Fibroblast of lung (primary cell): Measurements from ENCODE around the gene CRTAC1.

Source experiments
- EZH2 ChIP-seq: IDR thresholded peaks from 2 replicates; pipeline ENCODE4 v1.5.1; 2012; ENCODE audit warnings: low read length, control low read depth, mild to moderate bottlenecking; ENCODE audit errors: missing control alignments
- TF ChIP-seq, protein P1 (sequence below), 2 donors: IDR thresholded peaks in 1 of 2; conservative IDR thresholded peaks in 1 of 2; 1 replicate in 1 of 2; 2 replicates in 1 of 2; pipeline ENCODE4 v1.5.1; 2011 to 2012; ENCODE audit warnings: low read length in 2 of 2, control low read depth in 1 of 2, inconsistent platforms in 1 of 2, low read depth in 1 of 2, mild to moderate bottlenecking in 1 of 2

DNA sequence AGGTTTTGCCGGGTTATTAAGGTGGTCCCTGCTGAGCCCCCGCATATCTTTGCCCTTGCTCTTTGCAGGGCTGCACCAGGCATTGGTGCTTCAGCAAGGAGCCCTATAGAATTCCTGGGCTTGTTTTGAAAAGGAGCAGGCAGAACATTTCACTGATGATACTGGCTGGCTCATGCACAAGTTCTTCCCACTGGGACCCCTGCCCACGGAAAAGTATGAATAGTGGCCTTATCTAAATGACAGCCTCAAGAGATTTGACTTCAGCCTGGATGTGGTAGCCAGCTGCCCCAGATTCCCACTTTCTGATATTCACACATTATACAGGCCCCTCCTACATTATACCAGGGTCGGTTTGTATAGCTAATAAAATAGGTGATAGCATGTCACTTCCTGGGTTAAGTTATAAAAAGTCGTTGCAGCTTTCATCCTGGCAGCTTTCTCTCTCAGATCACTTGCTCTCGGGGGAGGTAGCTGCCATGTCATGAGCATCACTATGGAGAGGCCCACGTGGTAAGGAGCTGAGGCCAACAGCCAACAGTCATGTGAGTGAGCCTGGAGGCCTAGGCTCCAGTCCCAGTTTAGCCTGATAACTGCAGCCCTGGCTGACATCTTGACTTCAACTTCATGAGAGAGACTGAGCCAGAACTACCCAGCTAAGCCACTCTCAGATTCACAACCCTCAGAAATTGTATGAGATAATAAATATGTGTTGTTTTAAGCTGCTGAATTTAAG lies 16.8 kb upstream of the CRTAC1 start:
- TF ChIP-seq, protein P1, sequence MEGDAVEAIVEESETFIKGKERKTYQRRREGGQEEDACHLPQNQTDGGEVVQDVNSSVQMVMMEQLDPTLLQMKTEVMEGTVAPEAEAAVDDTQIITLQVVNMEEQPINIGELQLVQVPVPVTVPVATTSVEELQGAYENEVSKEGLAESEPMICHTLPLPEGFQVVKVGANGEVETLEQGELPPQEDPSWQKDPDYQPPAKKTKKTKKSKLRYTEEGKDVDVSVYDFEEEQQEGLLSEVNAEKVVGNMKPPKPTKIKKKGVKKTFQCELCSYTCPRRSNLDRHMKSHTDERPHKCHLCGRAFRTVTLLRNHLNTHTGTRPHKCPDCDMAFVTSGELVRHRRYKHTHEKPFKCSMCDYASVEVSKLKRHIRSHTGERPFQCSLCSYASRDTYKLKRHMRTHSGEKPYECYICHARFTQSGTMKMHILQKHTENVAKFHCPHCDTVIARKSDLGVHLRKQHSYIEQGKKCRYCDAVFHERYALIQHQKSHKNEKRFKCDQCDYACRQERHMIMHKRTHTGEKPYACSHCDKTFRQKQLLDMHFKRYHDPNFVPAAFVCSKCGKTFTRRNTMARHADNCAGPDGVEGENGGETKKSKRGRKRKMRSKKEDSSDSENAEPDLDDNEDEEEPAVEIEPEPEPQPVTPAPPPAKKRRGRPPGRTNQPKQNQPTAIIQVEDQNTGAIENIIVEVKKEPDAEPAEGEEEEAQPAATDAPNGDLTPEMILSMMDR (conservative IDR thresholded peaks at IDR 0.05 in 1 of 2, IDR thresholded peaks at IDR 0.05 in 1 of 2; ENCODE audit: low read depth in 1 of 2, low read length in 2 of 2), result no peak
- no peak for TF ChIP-seq EZH2
